HG03025 (cell line): ENCODE results near the gene USP11.

Experiments used
- ATAC-seq: cut with Tn5 transposase; IDR thresholded peaks from one replicate; pipeline ENCODE4 v1.9.1; 2021; ENCODE audit warnings: mild to moderate bottlenecking, moderate library complexity; ENCODE audit not compliant: unreplicated experiment, low FRiP score

Gene USP11

GRCh38 chrX:47202316-47202715, 30.5 kb upstream of the USP11 start:
- no peak for ATAC-seq

GRCh38 chrX:47202877-47203276, 29.9 kb upstream of the USP11 start:
- ATAC-seq = no peak

GRCh38 chrX:47204970-47205369, 27.8 kb upstream of the USP11 start:
- no peak for ATAC-seq

GRCh38 chrX:47206316-47206715, 26.5 kb upstream of the USP11 start:
- ATAC-seq = no peak

- no peak for ATAC-seq
These were observed 24.7 kb upstream of the USP11 start for GRCh38 chrX:47208108-47208507.

GRCh38 chrX:47209508-47210238, 23.1 kb upstream of the USP11 start:
- no peak for ATAC-seq

- ATAC-seq = no peak
These were observed 22.0 kb upstream of the USP11 start for GRCh38 chrX:47210661-47211425.

- no peak for ATAC-seq
These were observed 20.2 kb upstream of the USP11 start for GRCh38 chrX:47212381-47213293.

- ATAC-seq = no peak
These were observed 18.3 kb upstream of the USP11 start for GRCh38 chrX:47214435-47215077.

- ATAC-seq = no peak
These were observed 17.4 kb upstream of the USP11 start for GRCh38 chrX:47215291-47215900.

- no peak for ATAC-seq
These were observed 16.4 kb upstream of the USP11 start for GRCh38 chrX:47216393-47216925.

- ATAC-seq = no peak
These were observed 15.5 kb upstream of the USP11 start for GRCh38 chrX:47217121-47217851.

GRCh38 chrX:47217852-47218279, 14.9 kb upstream of the USP11 start:
- peak; percentile 82 for ATAC-seq

GRCh38 chrX:47218280-47218919, 14.4 kb upstream of the USP11 start, which contains the start of gene CDK16:
Gene CDK16 (plus strand): TSS chrX:47218681. CDS start chrX:47223558, 4,877 bp downstream.
- peak; percentile 39 for ATAC-seq

- no peak for ATAC-seq
These were observed 13.6 kb upstream of the USP11 start for GRCh38 chrX:47218920-47219815.

GRCh38 chrX:47221756-47222155, 11.1 kb upstream of the USP11 start:
- ATAC-seq = no peak

- no peak for ATAC-seq
These were observed 10.0 kb upstream of the USP11 start for GRCh38 chrX:47222751-47223350.
